HCT116 (cell line): ENCODE measurements around the gene ALG3. TPM values are rescaled to one million over a fixed set of nuclear protein-coding genes. Genes with fewer than 3 reads are reported as not detected.

Experiments used
- ATAC-seq: fragments of 200-7000 bp; cut with Tn5 transposase; 2 replicates; pipeline ENCODE4 v1.9.1; 2020; ENCODE audit warnings: mild to moderate bottlenecking, moderate library complexity
- BruUV-seq: library from RNA; stranded (reverse); fragments of 400-500 nt; replicated peaks from 2 replicates; lab custom pipeline; 2021; lab: Mats Ljungman, UMichigan
- CTCF ChIA-PET: fragments of 300-600 bp; sonication (Branson Sonifier 250); formaldehyde crosslinking; loops from one replicate; lab custom pipeline; 2021; ENCODE audit warnings: antibody characterized with exemption; lab: Charles Lee
- POLR2A ChIA-PET: fragments of 300-600, 350-600 bp; sonication (Branson Sonifier 250); formaldehyde crosslinking; loops from one replicate; lab custom pipeline; 2021; ENCODE audit warnings: antibody characterized with exemption; lab: Charles Lee
- RAD21 ChIA-PET, 2 experiments: fragments of 300-600 bp; sonication (Branson Sonifier 250); formaldehyde crosslinking; loops; one replicate each; lab custom pipeline; 2023; ENCODE audit warnings: low total read pairs in 2 of 2; ENCODE audit not compliant: uncharacterized antibody in 2 of 2, unreplicated experiment in 2 of 2, low non-redundant PET in 1 of 2; lab: Charles Lee
- DNase-seq: peaks from one replicate; pipeline ENCODE4 v3.0.0-alpha.2; 2010; ENCODE audit warnings: low read depth, low spot score
- H2AFZ ChIP-seq: fragments of 200-600 bp; shearing (Covaris generic), sonication (generic); 2 replicates; pipeline ENCODE4 v1.6.1; 2017; ENCODE audit warnings: low read depth, mixed run types, mixed read lengths, antibody characterized with exemption, low read length; ENCODE audit not compliant: poor library complexity, severe bottlenecking
- H3K27ac ChIP-seq: 2 replicates; pipeline ENCODE4 v1.5.1; 2012; ENCODE audit warnings: low read depth, low read length
- H3K27me3 ChIP-seq: fragments of 200-600 bp; sonication (generic); 2 replicates; pipeline ENCODE4 v1.6.1; 2016; ENCODE audit warnings: mixed run types, low read length, mixed read lengths; ENCODE audit not compliant: insufficient read depth
- H3K36me3 ChIP-seq, 2 experiments: fragments of 200-500 bp in 1 of 2; fragments of 200-600 bp in 1 of 2; sonication (Bioruptor generic) in 1 of 2; sonication (generic) in 1 of 2; 2 replicates each; pipeline versions ENCODE4 v1.5.1 to v1.6.1; 2014 to 2016; ENCODE audit warnings: low read length in 2 of 2, inconsistent platforms in 1 of 2, mixed read lengths in 1 of 2, mixed run types in 1 of 2; ENCODE audit not compliant: insufficient read depth in 2 of 2, control insufficient read depth in 1 of 2
- H3K4me1 ChIP-seq, 2 experiments: fragments of 200-600 bp in 1 of 2; sonication (generic) in 1 of 2; 2 replicates each; pipeline versions ENCODE4 v1.5.1 to v1.6.1; 2012 to 2017; ENCODE audit warnings: low read length in 2 of 2, inconsistent platforms in 1 of 2, mild to moderate bottlenecking in 1 of 2, mixed read lengths in 1 of 2, mixed run types in 1 of 2, moderate library complexity in 1 of 2; ENCODE audit not compliant: insufficient read depth in 2 of 2, control insufficient read depth in 1 of 2
- H3K4me2 ChIP-seq: fragments of 200-600 bp; sonication (generic); 2 replicates; pipeline ENCODE4 v1.6.1; 2017; ENCODE audit warnings: mixed run types, low read length, mixed read lengths
- H3K4me3 ChIP-seq, 2 experiments: fragments of 200-600 bp in 1 of 2; sonication (generic) in 1 of 2; replicated peaks in 1 of 2; 2 replicates each; pipeline ENCODE4 v1.5.1; 2011 to 2016; ENCODE audit warnings: low read length in 2 of 2, control low read depth in 1 of 2, low read depth in 1 of 2, mild to moderate bottlenecking in 1 of 2, mixed read lengths in 1 of 2, mixed run types in 1 of 2
- H3K79me2 ChIP-seq: fragments of 200-600 bp; sonication (generic); 2 replicates; pipeline ENCODE4 v1.6.1; 2017; ENCODE audit warnings: mild to moderate bottlenecking, mixed run types, low read length, moderate library complexity, mixed read lengths; ENCODE audit not compliant: insufficient read depth
- H3K9ac ChIP-seq: fragments of 200-600 bp; sonication (generic); 2 replicates; pipeline ENCODE4 v1.6.1; 2016; ENCODE audit warnings: low read length, mixed read lengths
- H3K9me2 ChIP-seq: fragments of 200-600 bp; sonication (generic), shearing (Covaris generic); 2 replicates; pipeline ENCODE4 v1.6.1; 2017; ENCODE audit warnings: mixed run types, mild to moderate bottlenecking, moderate library complexity; ENCODE audit not compliant: insufficient read depth
- H3K9me3 ChIP-seq, 2 experiments: fragments of 200-500 bp in 1 of 2; fragments of 200-600 bp in 1 of 2; sonication (Bioruptor generic) in 1 of 2; sonication (generic) in 1 of 2; 2 replicates each; pipeline ENCODE4 v1.6.1; 2014 to 2017; ENCODE audit warnings: low read length in 2 of 2, mixed read lengths in 2 of 2, inconsistent platforms in 1 of 2, low read depth in 1 of 2, mild to moderate bottlenecking in 1 of 2, mixed run types in 1 of 2, moderate library complexity in 1 of 2; ENCODE audit not compliant: control insufficient read depth in 1 of 2, insufficient read depth in 1 of 2
- H4K20me1 ChIP-seq: fragments of 200-600 bp; sonication (generic), shearing (Covaris generic); 2 replicates; pipeline ENCODE4 v1.6.1; 2017; ENCODE audit warnings: mixed run types, mild to moderate bottlenecking, moderate library complexity; ENCODE audit not compliant: insufficient read depth
- CBX3 ChIP-seq: IDR thresholded peaks from 2 replicates; pipeline ENCODE4 v1.6.1; 2012; ENCODE audit warnings: low read depth
- CTCF ChIP-seq, 3 experiments: fragments of 200-600 bp in 1 of 3; sonication (generic) in 1 of 3; IDR thresholded peaks in 2 of 3; conservative IDR thresholded peaks in 1 of 3; 2 replicates each; pipeline ENCODE4 v1.5.1; 2012 to 2017; ENCODE audit warnings: low read depth in 2 of 3, low read length in 2 of 3, antibody characterized with exemption in 1 of 3, borderline replicate concordance in 1 of 3, control low read depth in 1 of 3, mild to moderate bottlenecking in 1 of 3, mixed read lengths in 1 of 3, mixed run types in 1 of 3, moderate library complexity in 1 of 3; ENCODE audit not compliant: insufficient read depth in 1 of 3
- EZH2 ChIP-seq: fragments of 200-600 bp; sonication (generic); IDR thresholded peaks from 2 replicates; pipeline ENCODE4 v1.6.1; 2017; ENCODE audit warnings: antibody characterized with exemption, mixed run types
- POLR2AphosphoS5 ChIP-seq: IDR thresholded peaks from 2 replicates; pipeline ENCODE4 v1.6.1; 2011; ENCODE audit warnings: mild to moderate bottlenecking, low read depth, low read length, moderate library complexity
- SP1 ChIP-seq: IDR thresholded peaks from 2 replicates; pipeline ENCODE4 v1.6.1; 2012; ENCODE audit warnings: low read depth
- YY1 ChIP-seq: IDR thresholded peaks from 2 replicates; pipeline ENCODE4 v1.6.1; 2011; ENCODE audit warnings: low read length, low read depth, moderate library complexity, mild to moderate bottlenecking; ENCODE audit not compliant: insufficient replicate concordance; ENCODE audit errors: extremely low read depth
- intact Hi-C: fragments of 100-400 bp; cut with micrococcal nuclease; formaldehyde crosslinking; loops from 2 replicates; pipeline ENCODE4 v1.10.0; 2022
- total RNA-seq: library from RNA; stranded (reverse); gene quantifications from one replicate; pipeline ENCODE4 v1.2.1, GENCODE V29; 2021; ENCODE audit not compliant: unreplicated experiment
- TF ChIP-seq, protein P1 (sequence below): IDR thresholded peaks from 2 replicates; pipeline ENCODE4 v1.6.1; 2012; ENCODE audit warnings: low read depth

ALG3 gene
- total RNA-seq, 1 experiment from 2014 or later = 56.6 TPM

- no peaks in the 10 kb centered on the region for H3K9me2 ChIP-seq
- no peaks in the 10 kb centered on the region for H3K79me2 ChIP-seq
- no peaks in the 10 kb centered on the region for H3K36me3 ChIP-seq
- H3K4me1 ChIP-seq = no peaks in the 10 kb centered on the region
- ATAC-seq = no peak
- no peak overlapping the region for H3K27ac ChIP-seq
- H3K4me2 ChIP-seq = no peak overlapping the region
- TF ChIP-seq CTCF (IDR thresholded peaks at IDR 0.05 in 2 of 3, conservative IDR thresholded peaks at IDR 0.05 in 1 of 3; ENCODE audit: borderline replicate concordance in 1 of 3, insufficient read depth in 1 of 3, low read depth in 2 of 3, low read length in 2 of 3) (no peak), EZH2 (no peak), SP1 (no peak), YY1 (no peak), CBX3 (no peak), POLR2AphosphoS5 (no peak)
- TF ChIP-seq, protein P1, sequence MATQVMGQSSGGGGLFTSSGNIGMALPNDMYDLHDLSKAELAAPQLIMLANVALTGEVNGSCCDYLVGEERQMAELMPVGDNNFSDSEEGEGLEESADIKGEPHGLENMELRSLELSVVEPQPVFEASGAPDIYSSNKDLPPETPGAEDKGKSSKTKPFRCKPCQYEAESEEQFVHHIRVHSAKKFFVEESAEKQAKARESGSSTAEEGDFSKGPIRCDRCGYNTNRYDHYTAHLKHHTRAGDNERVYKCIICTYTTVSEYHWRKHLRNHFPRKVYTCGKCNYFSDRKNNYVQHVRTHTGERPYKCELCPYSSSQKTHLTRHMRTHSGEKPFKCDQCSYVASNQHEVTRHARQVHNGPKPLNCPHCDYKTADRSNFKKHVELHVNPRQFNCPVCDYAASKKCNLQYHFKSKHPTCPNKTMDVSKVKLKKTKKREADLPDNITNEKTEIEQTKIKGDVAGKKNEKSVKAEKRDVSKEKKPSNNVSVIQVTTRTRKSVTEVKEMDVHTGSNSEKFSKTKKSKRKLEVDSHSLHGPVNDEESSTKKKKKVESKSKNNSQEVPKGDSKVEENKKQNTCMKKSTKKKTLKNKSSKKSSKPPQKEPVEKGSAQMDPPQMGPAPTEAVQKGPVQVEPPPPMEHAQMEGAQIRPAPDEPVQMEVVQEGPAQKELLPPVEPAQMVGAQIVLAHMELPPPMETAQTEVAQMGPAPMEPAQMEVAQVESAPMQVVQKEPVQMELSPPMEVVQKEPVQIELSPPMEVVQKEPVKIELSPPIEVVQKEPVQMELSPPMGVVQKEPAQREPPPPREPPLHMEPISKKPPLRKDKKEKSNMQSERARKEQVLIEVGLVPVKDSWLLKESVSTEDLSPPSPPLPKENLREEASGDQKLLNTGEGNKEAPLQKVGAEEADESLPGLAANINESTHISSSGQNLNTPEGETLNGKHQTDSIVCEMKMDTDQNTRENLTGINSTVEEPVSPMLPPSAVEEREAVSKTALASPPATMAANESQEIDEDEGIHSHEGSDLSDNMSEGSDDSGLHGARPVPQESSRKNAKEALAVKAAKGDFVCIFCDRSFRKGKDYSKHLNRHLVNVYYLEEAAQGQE = no peak
- no peak overlapping the region for H3K4me3 ChIP-seq
- intact Hi-C loops = no loop called here
- no peak for DNase-seq
- H2AFZ ChIP-seq = no peak overlapping the region
- ChIA-PET RAD21 (no interaction called here), CTCF (interaction anchor here (0.8 kb wide), 1 partner anchor 16 kb away, joined by 3 read pairs; no protein-coding TSS in a partner anchor), POLR2A (no interaction called here)
- no TSS peak for BruUV-seq
- no peaks in the 10 kb centered on the region for H3K27me3 ChIP-seq
- no peaks in the 10 kb centered on the region for H4K20me1 ChIP-seq
- no peaks in the 10 kb centered on the region for H3K9me3 ChIP-seq
- H3K9ac ChIP-seq = no peak overlapping the region
Measured at GRCh38 chr3:184211297-184211696, 37.5 kb downstream of the ALG3 start.
